Measurements from ENCODE around the gene SLC29A2.

SLC29A2 gene

GRCh38 chr11:66346476-66347424, 24.8 kb downstream of the SLC29A2 start:
- DNase-seq, result no peak

- DNase-seq, result no peak
Measured at GRCh38 chr11:66345316-66345649, 26.3 kb downstream of the SLC29A2 start.

DNA sequence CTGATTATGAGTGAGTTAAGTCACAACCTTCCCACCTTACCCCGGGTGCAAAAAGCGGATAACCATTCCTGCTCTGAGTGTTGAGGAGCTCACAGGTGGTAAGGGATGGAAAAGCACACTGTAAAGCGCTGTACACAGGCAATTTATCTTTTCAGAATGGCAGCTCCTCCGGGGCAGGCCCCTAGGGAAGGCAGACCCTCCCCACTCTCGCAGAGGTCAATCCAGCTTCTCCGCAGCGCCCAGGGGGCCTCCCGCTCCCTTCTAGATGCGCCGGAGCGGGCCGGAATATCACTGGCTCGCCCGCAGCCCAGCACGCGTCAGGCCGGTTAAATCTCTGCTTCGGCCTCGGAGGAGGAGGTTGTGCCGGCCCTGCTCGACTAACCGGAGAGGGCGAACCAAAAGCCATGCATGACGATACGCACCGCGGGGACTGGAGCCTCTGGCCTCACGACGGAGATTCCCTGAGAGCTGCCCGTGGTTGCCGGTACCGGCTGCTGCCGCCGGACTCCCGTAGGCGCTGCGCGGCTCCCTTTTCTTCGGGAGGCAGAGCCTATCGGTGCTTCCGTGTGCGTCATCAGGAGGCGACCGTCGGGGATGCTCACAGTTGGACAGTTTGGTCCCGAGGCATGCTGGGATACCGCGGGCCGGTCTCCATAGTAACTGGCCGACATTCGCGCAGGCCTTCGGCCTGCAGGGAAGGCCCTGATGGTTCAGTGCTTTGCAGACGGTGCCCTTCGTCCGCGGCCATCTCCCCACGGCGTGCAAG, 26.8 kb downstream of the SLC29A2 start, which contains the start of gene BRMS1:
Gene BRMS1, minus strand, starts transcription at position 555 of the 766 bp plus-strand sequence. CDS start 2,870 bp downstream, outside the sequence.
- peak; percentile 97 for DNase-seq

GRCh38 chr11:66343176-66343575, 28.4 kb downstream of the SLC29A2 start:
- no peak for DNase-seq

- DNase-seq, result no peak
Measured at GRCh38 chr11:66341502-66342126, 29.9 kb downstream of the SLC29A2 start.

- no peak for DNase-seq
Measured at GRCh38 chr11:66340596-66341501, 30.7 kb downstream of the SLC29A2 start.

- DNase-seq, result no peak
Measured at GRCh38 chr11:66339686-66340483, 31.7 kb downstream of the SLC29A2 start.

DNA sequence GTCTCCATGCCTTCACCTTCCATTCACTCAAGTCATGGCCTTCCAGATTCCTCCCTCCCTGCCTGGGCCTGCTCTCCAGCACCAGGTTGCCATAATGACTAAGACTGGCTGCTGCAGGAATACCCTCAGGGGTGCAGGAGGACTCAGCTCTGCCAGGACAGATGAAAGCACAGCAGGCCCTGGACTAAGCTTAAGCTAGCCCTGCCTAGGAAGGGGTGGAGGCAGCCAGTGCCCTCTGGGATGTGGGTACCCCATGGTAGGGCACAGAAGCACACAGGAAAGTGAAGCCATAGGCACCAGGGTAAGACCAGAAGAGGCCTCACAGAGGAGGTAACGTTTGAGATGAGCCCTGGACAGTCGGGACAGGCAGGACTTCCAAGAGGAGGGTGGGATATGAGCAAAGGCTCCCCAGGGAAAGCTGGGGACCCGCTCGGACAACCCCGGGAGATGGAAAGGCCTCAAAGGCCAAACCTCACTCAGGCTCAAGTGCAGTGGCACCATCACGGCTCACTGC, 32.3 kb downstream of the SLC29A2 start:
- DNase-seq, result no peak

DNA sequence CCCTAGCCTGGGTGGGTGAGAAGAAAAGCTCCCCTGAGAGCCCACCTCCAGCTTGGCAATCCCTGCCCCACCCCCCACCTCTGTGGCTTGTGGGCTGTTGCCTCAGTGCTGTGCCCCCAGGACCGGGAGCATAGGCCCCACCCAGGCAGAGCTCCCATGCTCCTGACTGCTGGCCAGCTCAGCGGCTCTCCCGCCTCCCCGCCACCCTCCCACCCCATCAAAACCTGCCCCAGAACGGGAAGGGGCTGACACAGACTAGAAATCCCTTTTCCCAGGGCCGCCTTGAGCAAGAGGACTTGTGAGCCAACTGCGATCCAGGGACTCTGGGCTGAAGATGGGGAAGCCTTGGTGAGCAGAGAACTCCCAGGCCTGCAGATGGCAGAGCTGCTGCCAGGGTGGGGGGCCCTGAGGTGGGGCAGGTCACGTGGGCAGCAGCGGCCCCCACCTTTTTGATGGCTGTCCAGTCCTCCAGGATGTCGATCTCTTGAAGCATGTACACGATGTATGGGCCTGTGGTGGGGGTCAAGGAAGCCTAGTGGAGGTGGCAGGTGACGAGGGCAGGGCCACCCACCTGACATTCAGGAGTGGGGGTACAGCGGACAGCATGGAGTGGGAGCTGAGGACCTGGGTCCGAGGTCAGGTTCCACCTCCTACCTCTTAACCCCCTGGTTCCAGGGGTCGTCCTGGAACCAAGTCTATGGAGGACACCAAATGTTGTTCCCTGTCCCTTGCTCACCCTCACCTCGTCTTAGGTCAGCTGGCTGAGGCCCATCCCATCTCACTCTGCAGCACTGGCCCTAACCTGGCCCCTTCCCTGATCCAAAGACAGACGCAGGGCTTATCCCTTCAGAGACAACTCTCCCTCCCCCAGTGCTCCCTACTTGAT, 33.0 kb downstream of the SLC29A2 start:
- no peak for DNase-seq

DNA sequence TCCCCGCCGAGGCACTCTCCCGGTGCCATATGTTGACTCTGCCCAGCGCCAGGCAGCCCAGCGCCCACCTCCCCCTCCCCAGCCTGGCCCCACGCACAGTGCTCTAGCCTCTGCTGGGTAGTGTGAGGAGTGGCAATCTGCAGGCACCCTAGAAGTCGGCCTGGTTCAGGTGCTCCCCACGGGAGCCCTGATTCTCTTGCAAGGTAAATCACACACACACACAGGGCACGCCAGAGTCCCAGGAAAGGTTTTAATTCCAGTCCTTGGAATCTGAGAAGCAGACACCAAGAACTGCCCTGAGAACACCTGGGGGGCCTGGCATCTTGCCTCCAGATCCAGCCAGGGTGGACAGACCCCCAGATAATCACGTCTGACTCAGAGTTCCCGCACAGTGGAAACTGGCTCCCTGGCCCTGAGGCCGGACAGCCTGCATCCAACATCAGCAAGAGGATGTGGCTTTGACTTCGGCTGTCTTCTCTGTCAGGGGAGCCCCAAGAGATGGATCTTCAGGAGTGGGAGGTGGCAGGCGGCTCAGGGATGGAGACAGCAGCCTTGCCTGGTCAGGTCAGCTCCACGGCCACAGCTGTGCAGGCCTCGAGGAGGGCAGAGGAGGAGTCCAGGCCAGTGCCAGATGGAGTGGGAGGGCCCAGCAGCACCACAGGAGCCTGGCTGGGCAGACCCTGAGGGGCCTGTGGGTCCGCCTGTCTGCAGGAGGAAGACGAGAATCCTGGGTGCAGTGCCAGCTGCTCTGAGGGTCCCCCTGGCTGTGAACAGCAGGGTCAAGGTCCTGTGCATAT, 34.3 kb downstream of the SLC29A2 start:
- DNase-seq, result no peak

DNA sequence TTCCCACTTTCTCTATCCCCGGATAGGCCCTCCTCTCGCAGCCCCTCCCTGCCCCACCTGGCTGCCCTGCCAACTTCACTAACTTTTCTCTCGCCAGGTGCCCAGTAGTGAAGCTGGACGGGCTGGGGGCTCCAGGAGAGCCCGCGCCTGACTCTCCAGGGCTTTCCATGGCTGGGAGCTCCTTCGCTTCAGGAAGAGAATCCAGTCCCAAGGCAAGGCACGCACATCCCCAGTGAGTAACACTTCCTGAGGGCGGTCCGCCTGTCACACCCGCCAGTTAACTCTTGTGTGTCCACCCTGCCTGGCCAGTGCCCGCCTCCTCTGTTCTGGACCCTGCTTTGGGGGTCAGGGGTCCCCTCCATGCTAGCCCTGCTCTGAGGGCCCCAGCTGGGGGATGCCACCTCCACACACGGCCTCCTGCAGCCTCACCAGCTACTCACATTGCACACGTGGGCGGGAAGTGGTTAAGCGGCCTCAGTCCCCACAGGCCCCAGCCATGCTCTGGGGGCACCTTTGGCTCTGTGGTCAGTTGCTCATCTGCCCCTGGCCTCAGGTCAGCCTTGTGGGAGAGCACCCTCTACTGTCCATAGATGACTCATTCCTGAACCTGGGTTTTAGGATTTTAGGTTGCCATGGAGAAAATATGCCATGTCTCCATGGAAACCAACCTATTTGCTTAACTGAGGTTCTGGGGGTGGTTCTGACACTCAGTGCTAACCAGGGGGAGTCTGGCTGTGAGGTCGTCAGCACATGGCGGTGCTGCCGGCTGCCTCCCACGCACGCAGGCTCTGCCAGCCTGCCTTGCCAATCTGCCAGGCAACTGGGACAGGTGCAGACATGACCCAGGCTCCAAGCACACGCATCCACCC, 35.1 kb downstream of the SLC29A2 start, which contains the start of gene RIN1:
Gene RIN1, minus strand, starts transcription at position 201 of the 869 bp plus-strand sequence. Its CDS starts 32 bp downstream, at position 169.
- DNase-seq, result peak; percentile 92

DNA sequence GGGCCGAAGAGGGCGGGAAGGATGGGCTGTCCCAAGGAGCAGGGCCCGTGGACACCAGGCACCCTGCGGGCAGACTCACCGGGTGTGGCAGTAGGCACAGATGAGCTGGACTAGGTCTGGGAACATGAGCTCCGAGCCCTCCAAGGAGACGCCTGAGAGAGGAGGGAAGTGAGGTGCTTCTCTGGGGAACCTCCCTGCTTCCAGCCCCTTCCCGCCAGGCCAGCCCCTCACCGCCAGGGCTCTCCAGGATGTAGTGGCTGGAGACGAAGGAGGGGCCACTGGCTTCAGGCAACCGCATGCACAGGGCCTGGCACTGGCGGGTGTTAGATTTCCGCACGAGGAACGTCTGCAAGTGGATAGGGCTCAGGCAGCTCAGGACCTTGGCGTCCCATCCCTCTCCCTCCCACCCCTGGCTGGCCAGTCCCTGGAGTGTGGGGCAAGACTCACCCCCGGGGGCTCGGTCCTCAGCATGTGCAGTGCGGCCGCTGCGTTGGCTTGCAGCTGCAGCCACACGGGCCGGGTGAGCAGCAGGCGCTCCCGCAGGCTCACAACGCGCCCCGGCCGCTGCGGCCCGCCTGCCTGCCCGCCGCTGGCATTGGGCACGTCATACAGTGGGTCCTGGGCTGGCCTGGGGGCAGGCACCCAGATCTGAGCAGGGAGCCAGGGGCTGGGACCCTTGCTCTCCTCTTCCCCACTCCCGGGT, 35.9 kb downstream of the SLC29A2 start:
- peak; percentile 69 for DNase-seq

DNA sequence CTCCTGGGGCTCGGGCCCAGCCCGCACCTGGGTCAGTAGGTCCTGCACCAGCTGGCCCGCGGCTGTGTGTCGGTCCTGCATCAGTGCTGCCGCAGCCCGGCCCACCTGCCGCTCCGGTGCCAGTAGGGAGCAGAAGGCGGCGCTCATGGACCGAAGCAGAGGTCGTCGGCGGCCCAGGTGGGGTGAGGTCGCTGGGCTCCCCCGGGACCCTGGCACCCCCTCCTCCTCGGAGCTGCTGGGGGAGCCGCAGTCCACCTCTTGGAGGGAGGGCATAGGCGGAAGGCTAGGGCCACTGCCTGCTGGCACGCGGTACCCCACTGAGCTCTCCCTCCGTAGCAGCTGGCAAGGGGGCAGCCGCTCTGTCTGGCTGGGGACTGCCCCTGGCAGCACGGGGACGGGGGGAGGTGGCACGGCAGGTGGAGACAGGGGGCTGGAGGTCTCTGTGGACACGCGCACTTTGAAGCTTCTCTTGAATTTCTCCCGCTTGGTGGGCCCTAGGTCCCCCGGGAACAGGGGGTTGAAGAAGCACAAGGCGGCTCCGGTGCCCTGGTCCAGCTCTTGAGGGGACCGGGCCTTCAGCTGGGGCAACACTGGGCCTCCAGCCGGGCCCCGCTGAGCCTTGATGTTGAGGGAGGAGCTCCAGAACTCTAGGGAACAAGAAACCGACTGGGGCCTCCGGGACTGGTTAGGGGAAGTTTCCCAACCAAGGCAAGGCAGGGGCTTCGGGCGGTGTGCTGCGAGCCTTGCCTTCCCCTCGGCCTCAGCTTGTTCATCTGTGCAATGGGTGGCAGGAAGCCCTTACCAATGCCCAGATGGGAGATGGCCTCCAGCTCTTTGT, 36.7 kb downstream of the SLC29A2 start:
- DNase-seq, result no peak

DNA sequence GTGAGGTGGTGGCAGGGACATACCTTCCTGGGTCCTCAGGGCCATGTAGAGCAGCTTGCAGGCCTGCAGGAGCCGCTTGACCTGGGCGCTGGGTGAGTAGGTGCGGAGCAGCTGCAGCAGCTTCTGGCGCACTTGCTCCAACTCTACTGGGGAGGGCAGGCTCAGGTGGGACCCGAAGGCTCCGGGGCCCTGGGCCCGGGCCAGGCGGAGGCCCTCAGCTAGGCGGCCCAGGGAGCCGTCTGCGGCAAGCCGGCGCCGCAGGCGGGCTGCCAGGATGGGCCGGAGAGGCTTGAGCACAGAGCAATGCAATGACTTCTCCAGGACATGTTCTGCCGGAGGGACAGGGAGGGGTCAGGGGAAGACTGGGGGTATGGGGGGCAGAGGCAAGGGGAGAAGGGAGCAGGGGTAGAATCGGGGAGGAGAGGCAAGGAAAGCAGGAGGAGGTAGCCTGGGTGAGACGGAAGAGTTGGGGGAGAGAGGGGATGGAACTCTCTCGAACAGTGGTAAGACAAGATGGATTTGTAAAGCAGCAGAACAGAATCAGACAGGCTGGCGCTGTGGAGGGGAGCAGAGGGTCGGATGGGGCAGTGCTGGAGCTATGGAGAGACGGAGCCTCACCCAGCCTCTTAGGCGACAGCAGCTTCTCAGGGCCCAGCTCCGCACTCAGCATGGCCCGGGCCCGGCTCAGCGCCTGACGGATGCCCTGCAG, 37.5 kb downstream of the SLC29A2 start:
- no peak for DNase-seq

DNA sequence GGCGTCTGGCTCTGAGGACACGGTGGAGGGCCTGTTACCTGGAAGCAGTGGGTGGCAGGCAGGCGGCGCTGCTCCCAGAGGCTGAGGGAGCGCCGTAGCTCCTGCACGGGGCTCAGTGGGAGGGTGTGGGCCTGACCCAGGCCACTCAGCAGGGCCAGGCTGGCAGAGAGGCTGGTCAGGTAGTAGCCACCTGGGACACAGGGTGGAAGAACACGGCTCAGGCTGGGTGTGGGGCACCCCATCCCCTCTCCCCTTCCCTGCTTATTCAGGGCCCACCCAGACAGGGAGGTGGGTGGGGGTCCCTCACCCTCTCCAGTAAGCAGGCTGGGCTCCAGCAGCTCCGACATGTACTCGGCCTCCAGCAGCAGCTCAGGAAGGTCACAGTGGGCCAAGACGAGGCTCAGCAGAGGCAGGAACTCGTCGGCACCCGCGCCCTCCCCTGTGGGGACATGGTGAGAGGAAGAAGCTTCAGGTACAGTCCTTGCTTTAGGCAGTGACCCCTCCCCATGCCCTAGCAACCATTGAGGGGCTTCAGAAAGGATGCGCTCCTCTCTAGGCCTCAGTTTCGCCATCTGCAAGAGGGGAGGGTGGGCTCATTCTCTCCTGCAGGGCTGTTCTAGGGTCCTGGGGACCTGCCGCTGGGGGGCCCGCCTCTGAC, 38.2 kb downstream of the SLC29A2 start:
- no peak for DNase-seq
